Colonic mucosa (tissue), 4 donors: ENCODE measurements around the gene MFSD1. TPM values are rescaled to one million over a fixed set of nuclear protein-coding genes. Genes with fewer than 3 reads are reported as not detected.

Source experiments
- DNase-seq: peaks from one replicate; pipeline ENCODE4 v3.0.0-alpha.2; 2020
- H3K27ac ChIP-seq: fragments of 200-600 bp; one replicate; pipeline ENCODE4 v1.8.0; 2021
- H3K27me3 ChIP-seq: fragments of 200-600 bp; one replicate; pipeline ENCODE4 v1.8.0; 2021
- H3K36me3 ChIP-seq: fragments of 200-600 bp; one replicate; pipeline ENCODE4 v1.8.0; 2021
- H3K4me1 ChIP-seq: fragments of 200-600 bp; one replicate; pipeline ENCODE4 v1.8.0; 2021; ENCODE audit warnings: mild to moderate bottlenecking
- H3K4me3 ChIP-seq: fragments of 200-600 bp; one replicate; pipeline ENCODE4 v1.8.0; 2021
- H3K9ac ChIP-seq, 2 donors: one replicate each; pipeline ENCODE4 v1.7.0; 2013; ENCODE audit warnings: control low read depth in 2 of 2, low read depth in 2 of 2, low read length in 2 of 2
- H3K9me3 ChIP-seq: fragments of 200-600 bp; one replicate; pipeline ENCODE4 v1.8.0; 2021
- CTCF ChIP-seq: fragments of 200-600 bp; IDR thresholded peaks from one replicate; pipeline ENCODE4 v1.8.0; 2022; ENCODE audit warnings: antibody characterized with exemption, mild to moderate bottlenecking
- intact Hi-C: fragments of 100-400 bp; cut with DNase I; formaldehyde crosslinking; loops from one replicate; pipeline ENCODE4 v1.14.1; 2022
- total RNA-seq, 2 donors: library from RNA; stranded (reverse); fragmentation: NEBNext Ultra II Directional in 1 of 2; extraction: Animal tissue kit (Norgen Biotek cat#: 25700) in 1 of 2; gene quantifications; one replicate each; pipeline ENCODE4 v1.2.1, GENCODE V29; 2021
- donor health status: healthy.
- donor health status: DM: no; HTN: no; CAD: no.
- donor health status: DM: no; HTN: no; CAD: no.

The MFSD1 gene
- total RNA-seq, 2 donors from 2014 or later: 51.1 to 54.4 TPM

- Histone ChIP-seq H3K9ac (no peak overlapping the region), H3K4me3 (no peak overlapping the region), H3K27me3 (no peaks in the 10 kb centered on the region), H3K36me3 (no peaks in the 10 kb centered on the region), H3K9me3 (no peaks in the 10 kb centered on the region), H3K4me1 (no peaks in the 10 kb centered on the region), H3K27ac (no peak overlapping the region)
- DNase-seq: no peak
- TF ChIP-seq CTCF: no peak
- intact Hi-C loops: no loop called here
Observed at GRCh38 chr3:158831861-158832260, 30.0 kb downstream of the MFSD1 start.

- Histone ChIP-seq H3K9me3 (no peaks in the 10 kb centered on the region), H3K27me3 (no peaks in the 10 kb centered on the region), H3K4me3 (no peak overlapping the region), H3K27ac (no peak overlapping the region), H3K36me3 (no peaks in the 10 kb centered on the region), H3K9ac (no peak overlapping the region), H3K4me1 (no peaks in the 10 kb centered on the region)
- intact Hi-C loops: no loop called here
- no peak for TF ChIP-seq CTCF
- DNase-seq: no peak
Observed at GRCh38 chr3:158835631-158836030, 33.8 kb downstream of the MFSD1 start.

DNA sequence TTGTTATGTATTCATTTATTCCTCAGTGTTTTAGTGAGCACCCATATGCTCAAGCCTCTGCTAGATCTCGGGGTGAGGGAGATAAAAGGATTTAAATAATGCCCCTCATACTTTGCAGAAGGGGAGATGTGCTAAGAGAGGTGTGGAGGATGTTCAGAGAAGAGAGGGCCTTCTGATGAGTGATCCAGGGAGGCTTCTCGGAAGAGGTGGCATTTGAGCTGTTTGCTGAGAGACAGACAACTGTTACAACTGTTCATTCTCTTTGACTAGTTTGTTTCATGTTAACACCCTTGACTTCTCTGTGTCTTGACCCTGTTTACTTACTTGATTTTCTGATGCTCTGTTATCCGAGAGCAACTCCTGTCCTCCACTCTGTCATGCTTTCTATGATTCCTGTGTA lies 34.5 kb downstream of the MFSD1 start:
- DNase-seq: no peak
- Histone ChIP-seq H3K9me3 (no peaks in the 10 kb centered on the region), H3K4me1 (no peaks in the 10 kb centered on the region), H3K27ac (no peak overlapping the region), H3K36me3 (no peaks in the 10 kb centered on the region), H3K4me3 (no peak overlapping the region), H3K27me3 (no peaks in the 10 kb centered on the region), H3K9ac (no peak overlapping the region)
- intact Hi-C loops: no loop called here
- TF ChIP-seq CTCF: no peak

DNA sequence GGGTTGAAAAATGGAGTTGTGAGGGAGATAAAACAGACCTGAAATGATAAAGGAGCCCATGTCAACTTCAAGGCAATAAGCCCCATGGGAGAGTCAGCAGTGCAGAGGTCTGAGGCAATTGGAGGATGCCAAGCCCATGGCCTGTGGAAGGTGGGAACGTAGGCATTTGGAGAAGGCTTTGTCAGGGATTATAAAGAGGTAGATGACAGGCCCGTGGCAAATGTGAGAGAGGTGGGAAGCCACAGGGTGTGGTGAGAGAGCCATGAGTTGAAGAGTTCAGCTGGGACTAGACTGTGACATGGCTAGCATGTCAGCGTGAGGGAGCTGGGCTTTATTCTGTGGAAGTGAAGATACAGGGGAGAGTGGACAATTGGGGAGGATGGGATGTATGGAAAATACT lies 35.4 kb downstream of the MFSD1 start:
- H3K9me3 ChIP-seq: no peaks in the 10 kb centered on the region
- H3K27ac ChIP-seq: no peak overlapping the region
- TF ChIP-seq CTCF: no peak
- no peaks in the 10 kb centered on the region for H3K4me1 ChIP-seq
- intact Hi-C loops: no loop called here
- no peaks in the 10 kb centered on the region for H3K27me3 ChIP-seq
- no peaks in the 10 kb centered on the region for H3K36me3 ChIP-seq
- no peak for DNase-seq
- no peak overlapping the region for H3K9ac ChIP-seq
- H3K4me3 ChIP-seq: no peak overlapping the region

GRCh38 chr3:158839966-158840365 lies 38.1 kb downstream of the MFSD1 start:
- Histone ChIP-seq H3K27ac (no peak overlapping the region), H3K4me3 (no peak overlapping the region), H3K4me1 (no peaks in the 10 kb centered on the region), H3K9me3 (no peaks in the 10 kb centered on the region), H3K9ac (no peak overlapping the region), H3K36me3 (no peaks in the 10 kb centered on the region), H3K27me3 (no peaks in the 10 kb centered on the region)
- no peak for DNase-seq
- TF ChIP-seq CTCF: no peak
- intact Hi-C loops: no loop called here

DNA sequence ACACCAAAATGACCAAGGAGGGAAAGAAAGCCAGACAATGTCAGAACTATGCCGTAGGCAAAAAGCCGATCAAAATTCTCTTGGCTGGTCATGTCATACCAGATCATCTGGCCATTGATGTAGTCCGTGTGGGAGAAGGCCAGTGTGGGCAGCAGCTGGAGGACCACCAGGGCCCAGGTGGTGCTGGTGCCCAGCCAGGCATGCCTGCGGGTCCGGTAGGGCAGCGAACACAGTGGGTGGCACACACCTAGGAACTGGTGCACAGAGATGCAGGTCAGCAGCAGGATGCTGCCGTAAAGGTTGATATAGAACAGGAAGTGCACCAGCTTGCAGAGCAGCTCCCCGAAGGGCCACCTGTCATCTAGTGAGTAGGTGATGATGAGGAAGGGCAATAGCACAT lies 39.5 kb downstream of the MFSD1 start:
- H3K4me1 ChIP-seq: no peaks in the 10 kb centered on the region
- no peak for TF ChIP-seq CTCF
- H3K4me3 ChIP-seq: no peak overlapping the region
- H3K27ac ChIP-seq: no peak overlapping the region
- H3K9ac ChIP-seq: no peak overlapping the region
- intact Hi-C loops: no loop called here
- no peaks in the 10 kb centered on the region for H3K27me3 ChIP-seq
- H3K9me3 ChIP-seq: no peaks in the 10 kb centered on the region
- no peaks in the 10 kb centered on the region for H3K36me3 ChIP-seq
- DNase-seq: no peak
